HL-60/S4 treated with retinoic acid at 250 ng/mL for 4 days and 3 days (cell line): ENCODE measurements around the gene PHF21B.
"Not testable (repeated sequence)": the region's sequence is repeated elsewhere in the genome, so short reads cannot be mapped to it uniquely, and the experiment has no call there.

ENCODE experiments used
- in situ Hi-C: fragments of 300-500 bp; cut with MboI; formaldehyde crosslinking; loops from 2 replicates; pipeline ENCODE4 v1.7.0; 2022; ENCODE audit warnings: low sequenced_read_pairs

PHF21B gene

GRCh38 chr22:44903164-44903563 lies 106.6 kb downstream of the PHF21B start:
- in situ Hi-C loops = not testable (repeated sequence)

- in situ Hi-C loops = no loop called here
These were observed 108.5 kb downstream of the PHF21B start for GRCh38 chr22:44901301-44901700.

GRCh38 chr22:44898236-44898635 lies 111.6 kb downstream of the PHF21B start:
- in situ Hi-C loops = no loop called here

- in situ Hi-C loops = no loop called here
These were observed 114.3 kb downstream of the PHF21B start for GRCh38 chr22:44895296-44896055.

GRCh38 chr22:44894782-44895181 lies 115.0 kb downstream of the PHF21B start:
- in situ Hi-C loops = no loop called here

GRCh38 chr22:44894321-44894720 lies 115.5 kb downstream of the PHF21B start:
- in situ Hi-C loops = no loop called here

- in situ Hi-C loops = no loop called here
These were observed 116.1 kb downstream of the PHF21B start for GRCh38 chr22:44893731-44894080.

GRCh38 chr22:44892803-44893730 lies 116.7 kb downstream of the PHF21B start:
- in situ Hi-C loops = no loop called here

GRCh38 chr22:44892243-44892642 lies 117.6 kb downstream of the PHF21B start:
- in situ Hi-C loops = no loop called here

- in situ Hi-C loops = no loop called here
These were observed 118.0 kb downstream of the PHF21B start for GRCh38 chr22:44891791-44892190.

GRCh38 chr22:44891293-44891747 lies 118.5 kb downstream of the PHF21B start:
- in situ Hi-C loops = no loop called here

GRCh38 chr22:44890416-44891292 lies 119.2 kb downstream of the PHF21B start:
- in situ Hi-C loops = no loop called here

GRCh38 chr22:44889255-44889878 lies 120.4 kb downstream of the PHF21B start:
- in situ Hi-C loops = no loop called here

- in situ Hi-C loops = no loop called here
These were observed 121.1 kb downstream of the PHF21B start for GRCh38 chr22:44888491-44889254.

GRCh38 chr22:44887941-44888366 lies 121.9 kb downstream of the PHF21B start:
- in situ Hi-C loops = no loop called here

GRCh38 chr22:44885806-44886360 lies 123.9 kb downstream of the PHF21B start:
- in situ Hi-C loops = no loop called here

GRCh38 chr22:44884968-44885805 lies 124.6 kb downstream of the PHF21B start:
- in situ Hi-C loops = no loop called here

GRCh38 chr22:44884562-44884961 lies 125.2 kb downstream of the PHF21B start:
- in situ Hi-C loops = no loop called here
